NCI-H2227 (cell line): ENCODE data around the gene KCNIP4.
"Not testable (repeated sequence)": the region's sequence is repeated elsewhere in the genome, so short reads cannot be mapped to it uniquely, and the experiment has no call there.

Experiments used
- DNase-seq: peaks from one replicate; lab custom pipeline; 2025; ENCODE audit not compliant: unreplicated experiment; lab: John Stamatoyannopoulos, UW

The KCNIP4 gene

DNA sequence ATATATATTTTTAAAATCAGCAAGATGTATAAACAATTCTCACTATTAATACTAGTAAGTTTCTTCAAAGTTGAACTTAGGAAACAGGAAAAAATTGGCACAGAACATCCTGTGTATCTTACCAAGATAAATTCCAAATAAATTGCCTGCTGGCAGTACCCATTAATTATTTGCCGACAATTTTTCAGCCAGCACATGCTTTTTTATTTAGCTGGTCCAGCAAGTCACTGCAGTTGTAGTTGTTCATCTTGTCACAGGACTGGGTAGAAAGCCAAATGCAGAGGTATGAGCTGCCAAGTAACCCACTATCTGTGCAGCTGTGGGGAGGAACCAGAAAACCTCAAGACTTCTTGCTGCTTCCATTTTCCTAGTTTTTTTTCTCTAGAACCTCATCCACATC is 1134.9 kb downstream of the KCNIP4 start:
- no peak for DNase-seq

DNA sequence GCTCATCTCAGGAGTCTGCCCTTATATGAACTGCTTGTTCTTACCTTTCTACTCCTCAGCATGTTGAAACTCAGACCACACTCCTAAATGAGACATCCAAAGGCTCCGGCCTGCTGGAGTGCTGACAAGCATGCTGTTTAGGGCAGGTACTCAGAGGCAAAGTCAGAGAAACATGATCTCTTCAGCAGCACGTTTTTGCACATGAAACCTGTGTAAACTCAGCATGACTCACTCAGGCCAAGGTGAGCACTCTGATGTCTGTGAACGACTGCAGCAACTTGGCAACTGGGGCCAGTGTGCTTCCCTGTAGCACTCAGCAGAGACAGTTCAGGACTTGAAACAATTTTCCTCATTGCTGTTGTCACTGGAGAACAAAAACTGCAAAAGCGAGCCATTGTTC is 1138.8 kb downstream of the KCNIP4 start:
- peak; percentile 46 for DNase-seq

DNA sequence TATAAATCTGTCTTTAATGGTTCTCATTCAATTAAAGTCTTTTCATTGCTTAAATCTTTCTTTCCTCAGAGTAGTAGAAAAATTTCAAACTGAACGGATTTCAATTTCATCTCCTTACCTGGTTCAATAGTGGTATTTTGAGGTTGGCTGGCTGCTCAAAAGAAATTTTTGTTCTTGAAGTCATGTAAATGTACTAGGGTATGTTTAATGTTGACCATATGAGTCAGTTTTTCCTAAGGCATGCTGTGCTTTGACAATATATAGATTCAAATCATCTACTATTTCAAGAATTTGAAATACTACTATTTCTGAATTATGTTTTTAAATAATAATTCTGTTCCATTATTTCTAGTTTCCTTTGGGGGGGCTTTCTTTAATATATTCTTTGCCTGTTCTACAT is 1142.9 kb downstream of the KCNIP4 start:
- no peak for DNase-seq

GRCh38 chr4:20787940-20788665 is 1160.5 kb downstream of the KCNIP4 start:
- no peak for DNase-seq

DNA sequence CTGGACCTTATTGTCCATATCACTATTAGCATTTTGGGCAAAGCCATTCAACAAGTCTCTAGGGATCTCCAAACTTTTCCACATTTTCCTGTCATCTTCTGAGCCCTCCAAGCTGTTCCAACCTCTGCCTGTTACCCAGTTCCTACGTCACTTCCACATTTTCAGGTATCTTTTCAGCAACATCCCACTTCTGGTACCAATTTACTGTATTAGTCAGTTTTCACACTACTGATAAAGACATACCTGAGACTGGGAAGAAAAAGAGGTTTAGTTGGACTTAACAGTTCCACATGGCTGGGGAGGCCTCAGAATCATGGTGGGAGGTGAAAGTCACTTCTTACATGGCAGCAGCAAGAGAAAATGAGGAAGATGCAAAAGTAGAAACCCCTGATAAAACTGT is 1165.4 kb downstream of the KCNIP4 start:
- DNase-seq: not testable (repeated sequence)

GRCh38 chr4:20778896-20779295 is 1169.7 kb downstream of the KCNIP4 start:
- no peak for DNase-seq

GRCh38 chr4:20773144-20773997 is 1175.2 kb downstream of the KCNIP4 start:
- peak; percentile 78 for DNase-seq

- DNase-seq: peak; percentile 42
Measured at GRCh38 chr4:20764366-20764992, 1184.1 kb downstream of the KCNIP4 start.

GRCh38 chr4:20761826-20762225 is 1186.7 kb downstream of the KCNIP4 start:
- DNase-seq: no peak

- no peak for DNase-seq
Measured at GRCh38 chr4:20761382-20761781, 1187.2 kb downstream of the KCNIP4 start.

- DNase-seq: no peak
Measured at GRCh38 chr4:20760053-20760452, 1188.5 kb downstream of the KCNIP4 start.

DNA sequence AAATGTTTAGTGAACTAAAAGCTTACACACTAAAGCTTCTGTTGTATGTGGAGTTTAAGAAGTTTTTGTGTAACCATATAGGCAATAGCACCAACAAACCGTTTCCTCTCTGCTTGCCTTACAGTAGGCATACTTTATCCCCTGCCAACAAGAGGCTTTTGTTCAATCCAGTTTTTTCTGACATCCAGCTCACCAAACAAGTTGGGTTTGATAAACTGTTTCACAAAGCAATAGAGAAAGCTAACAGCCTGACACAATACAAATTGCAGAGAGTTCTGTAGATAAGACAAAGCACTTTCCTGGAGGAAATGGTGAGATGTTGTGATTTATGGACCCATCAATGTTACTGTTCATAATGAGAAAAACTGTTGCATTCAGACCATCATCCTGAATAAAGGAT is 1194.5 kb downstream of the KCNIP4 start:
- DNase-seq: no peak

- DNase-seq: no peak
Measured at GRCh38 chr4:20752641-20753040, 1195.9 kb downstream of the KCNIP4 start.

DNA sequence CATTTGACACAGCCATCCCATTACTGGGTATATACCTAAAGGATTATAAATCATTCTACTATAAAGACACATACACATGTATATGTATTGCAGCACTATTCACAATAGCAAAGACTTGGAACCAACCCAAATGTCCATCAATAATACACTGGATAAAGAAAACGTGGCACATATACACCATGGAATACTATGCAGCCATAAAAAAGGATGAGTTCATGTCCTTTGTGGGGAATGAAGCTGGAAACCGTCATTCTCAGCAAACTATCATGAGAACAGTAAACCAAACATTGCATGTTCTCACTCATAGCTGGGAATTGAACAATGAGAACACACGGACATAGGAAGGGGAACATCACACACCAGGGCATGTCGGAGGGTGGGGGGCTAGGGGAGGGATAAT is 1202.6 kb downstream of the KCNIP4 start:
- not testable (repeated sequence) for DNase-seq

GRCh38 chr4:20735931-20736330 is 1212.6 kb downstream of the KCNIP4 start:
- DNase-seq: no peak

GRCh38 chr4:20724915-20725314 is 1223.7 kb downstream of the KCNIP4 start:
- DNase-seq: no peak

DNA sequence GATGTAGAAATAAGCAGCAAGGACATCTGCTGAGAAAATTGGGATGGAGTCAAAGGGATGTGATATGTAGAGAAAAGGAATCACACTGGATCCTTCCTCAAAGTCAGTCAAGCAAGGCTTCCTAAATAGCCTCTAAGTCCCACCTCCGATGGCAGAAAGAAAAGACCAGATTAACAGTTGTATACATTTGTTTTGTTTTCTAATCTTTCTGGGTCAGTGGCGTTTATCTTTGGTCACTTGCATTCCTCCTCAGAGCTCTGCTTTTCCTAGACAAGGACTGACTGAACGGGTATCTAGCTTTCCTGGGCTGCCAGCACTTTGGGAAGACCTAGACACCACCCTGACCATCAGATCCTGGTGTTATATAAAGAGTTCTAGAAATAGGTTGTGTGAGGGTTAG is 1225.1 kb downstream of the KCNIP4 start:
- no peak for DNase-seq

- no peak for DNase-seq
Measured at GRCh38 chr4:20723019-20723418, 1225.6 kb downstream of the KCNIP4 start.

DNA sequence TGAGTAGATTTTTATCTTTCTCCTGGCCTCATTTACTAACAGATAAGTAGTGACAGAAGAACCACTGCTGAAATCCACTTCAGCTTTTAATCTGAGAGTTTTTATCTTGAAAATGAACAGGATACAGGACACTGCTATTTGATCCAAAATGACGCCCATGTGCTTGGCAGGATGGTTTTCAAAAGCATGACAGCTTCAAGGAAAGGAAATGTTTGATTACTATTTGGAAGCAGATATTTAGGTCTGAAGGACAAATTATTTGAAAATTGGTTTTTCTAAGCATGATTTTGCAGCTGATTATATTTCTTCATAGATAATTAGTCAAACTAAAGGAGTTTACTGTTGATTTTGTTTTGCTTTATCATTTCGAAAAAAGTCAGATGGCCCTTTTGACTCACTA is 1237.2 kb downstream of the KCNIP4 start:
- DNase-seq: no peak

- DNase-seq: peak; percentile 95
Measured at GRCh38 chr4:20700007-20700761, 1248.4 kb downstream of the KCNIP4 start, which contains the start of gene PACRGL. PACRGL (plus strand) TSS chr4:20700458; CDS start chr4:20704482, 4,024 bp downstream.

- DNase-seq: no peak
Measured at GRCh38 chr4:20698820-20699219, 1249.8 kb downstream of the KCNIP4 start.
